Activated effector memory CD4-positive, alpha-beta T cell treated with anti-CD3 and anti-CD28 coated beads, Interleukin-2, amount 50 U/mL, for 16 hours (primary cell): ENCODE data around the gene TSPAN14.

Source experiments
- DNase-seq: peaks from one replicate; pipeline ENCODE4 v3.0.0-alpha.2; 2020

The TSPAN14 gene

GRCh38 chr10:80506836-80507487, 52.9 kb downstream of the TSPAN14 start:
- peak; percentile 50 for DNase-seq

GRCh38 chr10:80509108-80509402, 54.9 kb downstream of the TSPAN14 start:
- no peak for DNase-seq

DNA sequence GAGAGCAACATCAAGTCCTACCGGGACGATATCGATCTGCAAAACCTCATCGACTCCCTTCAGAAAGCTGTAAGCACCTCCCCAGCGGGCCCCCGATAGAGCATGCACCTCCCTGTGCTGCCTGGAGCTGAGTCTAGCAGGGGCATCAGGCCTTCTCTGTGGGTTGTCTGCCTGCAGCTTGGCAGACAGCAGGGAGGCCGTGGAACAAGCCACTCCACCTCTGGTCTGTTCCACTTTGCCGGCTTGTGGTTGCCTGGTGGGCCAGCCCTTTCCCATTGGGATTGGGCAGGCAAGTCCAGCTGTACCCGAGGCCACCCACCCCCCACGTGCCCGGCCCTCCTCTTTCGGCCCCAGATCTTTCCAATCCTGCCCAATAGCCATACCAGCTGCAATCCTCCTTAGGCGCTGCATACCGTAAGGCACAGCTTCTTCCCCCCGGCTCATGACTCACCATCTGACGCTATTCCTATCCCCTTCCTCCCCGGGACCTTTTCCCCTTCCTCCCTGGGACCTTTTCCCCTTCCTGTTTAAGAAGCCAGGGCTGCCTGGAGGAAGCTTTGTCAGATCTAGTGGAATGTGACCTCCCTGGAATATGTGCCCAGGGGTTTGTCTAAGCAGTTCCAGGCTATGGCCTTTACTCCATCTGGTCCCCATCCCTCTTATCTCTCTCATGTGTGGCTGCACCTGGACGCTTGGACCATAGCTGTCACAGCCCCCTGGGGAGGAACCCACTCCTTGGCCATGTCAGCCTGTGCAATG, 55.5 kb downstream of the TSPAN14 start:
- peak; percentile 58 for DNase-seq

DNA sequence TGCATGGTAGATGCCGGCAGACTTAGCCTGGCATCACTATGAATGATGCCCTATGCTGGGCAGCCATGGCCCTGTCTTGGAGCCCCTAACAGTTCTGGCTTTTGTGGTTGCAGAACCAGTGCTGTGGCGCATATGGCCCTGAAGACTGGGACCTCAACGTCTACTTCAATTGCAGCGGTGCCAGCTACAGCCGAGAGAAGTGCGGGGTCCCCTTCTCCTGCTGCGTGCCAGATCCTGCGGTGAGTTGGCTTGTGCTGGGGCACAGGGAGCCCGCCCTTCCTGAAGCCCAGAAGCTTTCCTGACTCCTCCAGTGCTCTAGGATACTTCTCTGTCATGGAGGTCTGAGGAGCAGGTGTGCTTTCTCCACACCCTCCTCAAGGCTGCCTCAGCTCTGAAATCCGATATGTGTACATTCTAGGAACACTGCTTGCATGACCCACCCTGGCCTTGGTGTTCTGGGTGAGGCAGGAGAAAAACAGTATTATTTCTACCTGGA, 58.0 kb downstream of the TSPAN14 start:
- DNase-seq: peak; percentile 59

DNA sequence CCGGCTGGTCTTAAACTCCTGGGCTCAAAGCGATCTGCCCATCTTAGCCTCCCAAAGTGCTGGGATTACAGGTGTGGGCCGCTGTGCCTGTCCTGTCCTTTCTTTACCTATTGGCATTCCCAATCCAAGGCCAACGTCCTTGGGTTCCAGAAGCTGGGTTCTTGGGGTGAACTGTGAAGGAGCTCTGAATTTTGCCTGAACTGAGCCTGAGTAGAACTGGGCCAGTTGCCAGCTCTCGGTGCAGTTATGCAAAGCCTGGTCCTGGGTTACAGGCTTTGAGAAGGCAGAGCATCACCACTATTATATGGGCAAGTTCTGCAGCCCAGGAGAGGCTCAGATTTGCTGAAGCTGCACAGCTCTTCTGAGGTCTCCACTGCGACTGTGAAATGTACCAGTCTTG, 59.0 kb downstream of the TSPAN14 start:
- DNase-seq: peak; percentile 53

- peak; percentile 53 for DNase-seq
These were observed 61.4 kb downstream of the TSPAN14 start for GRCh38 chr10:80515511-80515910.

- DNase-seq: peak; percentile 56
These were observed 61.8 kb downstream of the TSPAN14 start for GRCh38 chr10:80515941-80516340.

DNA sequence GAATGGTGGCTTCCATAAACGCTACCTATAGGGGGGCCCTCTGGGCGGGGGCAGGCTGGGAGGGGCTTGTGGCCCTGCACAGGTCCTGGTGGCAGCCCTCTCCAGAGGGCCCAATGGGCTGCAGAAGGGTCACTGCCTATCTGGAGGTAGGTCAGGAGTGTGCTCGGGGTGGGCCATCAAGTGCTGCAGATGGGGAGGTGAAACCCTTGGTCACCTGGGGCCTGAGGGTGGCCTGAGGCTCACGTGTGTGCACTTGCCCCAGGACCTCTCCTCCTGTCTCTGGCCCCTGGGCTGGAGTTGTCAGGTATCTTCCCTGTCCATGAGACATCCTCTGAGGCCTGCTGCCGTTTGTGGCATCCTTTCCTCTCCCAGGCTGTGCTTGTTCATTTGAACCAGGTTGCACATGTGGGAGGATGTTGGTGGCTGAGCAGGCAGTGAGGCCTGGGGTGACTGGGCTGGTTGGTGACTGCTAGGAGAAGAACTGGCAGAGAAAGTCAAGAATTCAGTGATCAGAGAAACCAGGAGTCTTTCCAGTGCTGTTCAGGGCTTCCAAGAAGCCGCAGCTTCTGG, 62.5 kb downstream of the TSPAN14 start:
- peak; percentile 60 for DNase-seq

DNA sequence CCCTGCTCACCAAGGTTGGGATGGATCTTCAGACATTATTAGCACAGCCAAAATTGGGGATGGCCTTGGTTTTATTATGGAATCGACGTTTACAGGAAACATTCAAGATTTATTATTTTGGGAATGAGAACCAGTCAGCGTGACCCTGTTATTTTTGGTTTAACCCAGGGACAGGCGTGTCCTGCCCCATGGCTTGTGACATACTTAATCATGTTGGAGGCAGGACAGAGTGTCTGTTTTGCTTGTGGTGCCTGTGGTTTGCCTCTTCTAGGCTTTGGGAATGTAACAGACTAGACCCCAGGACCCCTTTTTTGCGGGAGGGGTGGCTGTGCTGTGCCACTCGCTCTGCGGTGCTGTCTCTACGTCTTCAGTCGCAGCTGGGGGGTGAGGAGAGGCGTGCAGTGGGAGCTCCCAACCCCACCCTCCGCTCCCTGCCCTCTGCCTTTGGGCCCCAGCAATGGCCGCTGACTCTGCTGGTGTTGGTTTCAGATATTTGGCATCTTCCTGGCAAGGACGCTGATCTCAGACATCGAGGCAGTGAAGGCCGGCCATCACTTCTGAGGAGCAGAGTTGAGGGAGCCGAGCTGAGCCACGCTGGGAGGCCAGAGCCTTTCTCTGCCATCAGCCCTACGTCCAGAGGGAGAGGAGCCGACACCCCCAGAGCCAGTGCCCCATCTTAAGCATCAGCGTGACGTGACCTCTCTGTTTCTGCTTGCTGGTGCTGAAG, 63.5 kb downstream of the TSPAN14 start:
- peak; percentile 43 for DNase-seq

GRCh38 chr10:80518143-80518806, 64.2 kb downstream of the TSPAN14 start:
- DNase-seq: no peak

- no peak for DNase-seq
These were observed 64.8 kb downstream of the TSPAN14 start for GRCh38 chr10:80518807-80519360.

- DNase-seq: no peak
These were observed 66.0 kb downstream of the TSPAN14 start for GRCh38 chr10:80519936-80520650.

DNA sequence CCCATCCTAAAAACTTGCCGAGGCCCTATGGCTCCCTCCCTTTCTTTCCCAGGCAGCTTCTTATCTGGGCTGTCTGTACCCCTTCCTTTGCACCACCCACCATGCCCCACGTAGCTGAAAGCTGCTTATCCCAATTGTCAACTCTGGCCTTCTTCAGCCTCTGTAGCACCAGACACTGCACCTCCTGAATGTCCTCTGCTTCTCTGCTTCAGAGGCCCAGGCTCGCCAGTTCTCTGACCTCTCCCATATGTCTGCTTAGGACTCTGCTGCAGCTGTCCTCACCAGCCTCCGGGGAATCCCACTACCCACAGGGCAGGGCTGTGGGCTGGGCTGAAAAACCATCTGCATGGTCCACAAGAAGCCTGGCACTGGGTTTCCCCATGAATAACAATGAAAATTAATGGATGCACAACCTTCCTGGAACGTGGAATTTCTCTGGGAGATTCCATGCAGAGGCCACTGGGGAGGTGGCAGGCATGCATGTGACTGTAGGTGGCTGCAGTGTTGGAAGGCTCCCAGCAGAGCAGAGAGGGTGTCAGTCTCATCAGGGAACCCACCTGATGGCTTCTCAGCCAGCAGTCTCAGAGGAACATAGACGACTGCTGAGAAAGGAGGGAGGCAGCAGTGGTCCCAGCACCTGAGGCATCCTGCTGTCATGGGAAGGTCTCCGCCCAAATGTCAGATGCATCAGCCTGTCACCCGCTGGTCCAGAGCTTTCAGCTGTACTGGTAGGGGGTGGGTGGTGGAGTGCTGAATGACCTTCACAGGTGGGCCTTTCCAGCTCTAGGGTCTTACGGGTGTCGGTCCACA, 66.8 kb downstream of the TSPAN14 start:
- no peak for DNase-seq

DNA sequence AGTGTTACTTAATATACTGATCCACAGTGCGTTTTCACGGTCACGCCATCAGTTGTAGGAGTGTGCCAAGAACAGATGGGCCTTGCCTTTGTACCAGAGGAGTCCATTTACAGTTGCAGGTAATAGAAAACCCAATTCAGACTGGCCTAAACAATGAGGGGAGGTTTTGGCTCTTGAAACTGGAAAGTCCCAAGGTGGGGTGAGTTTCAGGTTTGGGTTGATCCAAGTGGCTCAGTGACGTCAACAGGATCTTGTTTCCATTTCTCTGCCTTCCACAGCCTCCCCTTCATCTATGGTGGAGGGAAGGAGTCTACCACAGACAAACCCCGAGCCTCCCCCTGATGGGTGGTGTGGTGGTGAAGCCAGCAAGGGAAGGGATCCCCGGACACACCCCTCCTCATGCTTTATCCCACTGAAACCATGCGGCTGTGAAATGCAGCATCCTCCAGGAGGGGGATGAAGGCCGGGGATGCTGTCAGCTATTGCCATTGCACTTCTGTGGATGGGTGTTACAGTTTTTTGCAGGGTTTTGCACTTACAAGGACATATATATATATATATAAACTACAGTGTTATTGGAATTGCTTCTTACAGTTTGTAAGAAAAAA, 68.8 kb downstream of the TSPAN14 start:
- DNase-seq: no peak

DNA sequence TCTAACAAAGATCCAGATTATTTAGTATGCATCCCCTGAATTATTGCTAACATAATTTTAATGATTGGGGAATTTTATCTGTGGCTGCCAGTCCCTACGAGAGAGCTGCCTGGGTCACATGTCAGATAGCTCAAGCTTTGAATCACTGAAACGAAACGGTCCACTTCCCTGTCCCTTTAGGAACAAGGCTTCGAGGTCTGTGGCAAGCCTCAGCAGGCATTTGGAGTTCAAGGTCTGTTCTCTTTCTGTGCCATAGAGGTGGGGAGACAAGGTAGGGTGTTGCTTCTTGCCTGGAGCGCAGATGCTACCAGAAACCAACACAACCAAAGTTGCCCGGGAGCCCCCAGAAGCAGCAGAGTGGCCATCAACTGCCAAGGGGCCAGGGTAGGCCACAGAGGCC, 69.7 kb downstream of the TSPAN14 start:
- DNase-seq: no peak

DNA sequence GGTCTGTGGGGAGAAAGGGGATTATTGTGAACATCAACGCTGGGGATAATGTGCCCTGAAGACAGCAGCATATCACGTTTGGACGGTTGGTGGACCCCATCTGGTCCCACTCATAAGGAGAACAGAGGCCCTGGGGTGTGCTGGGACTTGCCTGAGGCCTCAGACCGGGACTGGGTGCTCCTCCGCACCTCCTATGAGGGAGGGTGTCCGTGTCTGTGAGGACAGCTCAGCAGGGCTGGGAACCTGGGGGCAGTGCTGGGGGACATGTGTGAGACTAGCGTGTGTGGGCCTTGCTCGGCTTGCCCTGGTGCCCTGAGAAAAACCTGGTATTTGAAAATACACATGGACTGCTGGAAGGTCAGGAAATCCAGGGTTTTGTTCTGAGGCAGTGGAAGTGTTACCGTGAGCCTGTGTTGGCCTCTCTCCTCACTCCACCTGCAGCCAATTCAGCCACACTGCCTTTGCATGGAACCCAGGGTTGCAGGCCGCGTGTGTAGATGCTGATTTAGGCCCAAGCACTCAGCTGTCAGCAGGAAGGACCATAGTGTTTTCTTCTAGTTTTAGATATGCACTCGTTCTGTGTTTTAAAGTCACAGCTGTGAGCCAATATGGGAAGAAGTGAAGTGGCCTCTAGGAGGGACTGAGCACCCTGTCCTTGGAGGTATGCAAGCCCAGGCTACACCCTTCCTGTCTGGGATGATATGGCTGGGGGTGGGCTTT, 70.2 kb downstream of the TSPAN14 start:
- no peak for DNase-seq

DNA sequence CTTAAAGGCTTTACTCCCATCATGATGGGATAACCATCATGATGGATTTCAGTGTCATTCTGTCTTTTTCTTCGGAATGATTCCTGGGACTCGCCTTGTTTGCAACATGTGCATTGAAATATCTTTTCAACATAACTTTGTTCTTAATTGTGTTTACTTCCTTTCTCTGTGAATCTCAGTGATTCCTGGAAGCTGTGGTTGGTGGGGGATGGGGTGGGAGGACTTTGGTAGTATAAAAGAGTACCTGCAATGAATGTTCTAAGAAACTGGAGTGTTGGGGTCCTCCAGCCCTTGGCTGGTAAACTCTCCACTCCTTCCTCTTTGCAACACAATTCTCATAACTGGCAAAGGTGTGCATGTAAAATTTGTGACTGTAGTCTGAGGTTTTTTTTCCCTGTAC, 72.1 kb downstream of the TSPAN14 start:
- DNase-seq: no peak

DNA sequence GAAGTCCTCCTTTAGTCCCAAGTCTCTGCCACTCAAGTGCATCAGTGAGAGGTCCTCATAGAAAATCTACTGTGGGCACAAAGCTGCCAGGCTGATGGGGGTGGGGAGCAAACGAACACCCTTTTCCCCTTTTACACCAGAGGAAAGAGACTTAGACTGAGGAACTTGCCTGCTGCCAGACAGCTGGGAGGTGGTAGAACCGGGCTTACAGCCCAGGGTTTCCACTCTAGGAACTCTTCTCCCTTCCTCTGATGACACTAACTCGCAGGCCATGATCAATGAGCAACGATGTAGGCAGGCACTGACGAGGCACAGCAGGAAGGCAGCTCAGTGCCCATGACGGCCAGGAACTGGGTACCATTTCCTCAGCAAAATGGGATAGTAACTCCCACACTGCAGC, 72.6 kb downstream of the TSPAN14 start:
- DNase-seq: no peak

- no peak for DNase-seq
These were observed 74.1 kb downstream of the TSPAN14 start for GRCh38 chr10:80528185-80528700.

GRCh38 chr10:80528901-80529300, 74.8 kb downstream of the TSPAN14 start:
- no peak for DNase-seq
